ENCODE results near the gene ALDH3B1. TPM values are rescaled to one million over a fixed set of nuclear protein-coding genes. Genes with fewer than 3 reads are reported as not detected.

ALDH3B1 gene
- total RNA-seq, 1 donor: 20.8 TPM

DNA sequence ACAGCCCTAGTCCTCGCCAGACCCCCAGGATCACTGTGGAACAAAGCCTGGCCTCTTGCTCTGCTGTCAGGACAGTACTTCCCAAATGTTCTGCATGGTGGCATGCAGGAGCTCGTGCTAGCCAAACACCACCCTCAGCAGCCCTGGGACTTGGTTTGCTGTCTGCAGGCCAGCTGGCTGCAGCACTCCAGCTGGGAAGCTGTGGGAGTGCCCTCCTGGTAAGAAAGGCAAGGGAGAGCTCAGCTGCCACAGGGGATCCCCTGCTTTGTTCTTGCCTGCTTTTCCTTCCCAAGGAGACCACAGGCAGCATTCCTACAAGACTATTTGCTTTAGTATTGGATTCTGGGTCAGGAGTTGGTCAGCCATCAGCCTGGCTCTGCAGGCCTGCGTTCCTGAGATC, 56.6 kb downstream of the ALDH3B1 start:
- no peak overlapping the region for H3K4me3 ChIP-seq (ENCODE audit: low read depth, low read length)
- DNase-seq (ENCODE audit: low read depth): no peak
- TF ChIP-seq, protein P1, sequence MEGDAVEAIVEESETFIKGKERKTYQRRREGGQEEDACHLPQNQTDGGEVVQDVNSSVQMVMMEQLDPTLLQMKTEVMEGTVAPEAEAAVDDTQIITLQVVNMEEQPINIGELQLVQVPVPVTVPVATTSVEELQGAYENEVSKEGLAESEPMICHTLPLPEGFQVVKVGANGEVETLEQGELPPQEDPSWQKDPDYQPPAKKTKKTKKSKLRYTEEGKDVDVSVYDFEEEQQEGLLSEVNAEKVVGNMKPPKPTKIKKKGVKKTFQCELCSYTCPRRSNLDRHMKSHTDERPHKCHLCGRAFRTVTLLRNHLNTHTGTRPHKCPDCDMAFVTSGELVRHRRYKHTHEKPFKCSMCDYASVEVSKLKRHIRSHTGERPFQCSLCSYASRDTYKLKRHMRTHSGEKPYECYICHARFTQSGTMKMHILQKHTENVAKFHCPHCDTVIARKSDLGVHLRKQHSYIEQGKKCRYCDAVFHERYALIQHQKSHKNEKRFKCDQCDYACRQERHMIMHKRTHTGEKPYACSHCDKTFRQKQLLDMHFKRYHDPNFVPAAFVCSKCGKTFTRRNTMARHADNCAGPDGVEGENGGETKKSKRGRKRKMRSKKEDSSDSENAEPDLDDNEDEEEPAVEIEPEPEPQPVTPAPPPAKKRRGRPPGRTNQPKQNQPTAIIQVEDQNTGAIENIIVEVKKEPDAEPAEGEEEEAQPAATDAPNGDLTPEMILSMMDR (IDR thresholded peaks at IDR 0.05; ENCODE audit: insufficient read depth, low read length): no peak

DNA sequence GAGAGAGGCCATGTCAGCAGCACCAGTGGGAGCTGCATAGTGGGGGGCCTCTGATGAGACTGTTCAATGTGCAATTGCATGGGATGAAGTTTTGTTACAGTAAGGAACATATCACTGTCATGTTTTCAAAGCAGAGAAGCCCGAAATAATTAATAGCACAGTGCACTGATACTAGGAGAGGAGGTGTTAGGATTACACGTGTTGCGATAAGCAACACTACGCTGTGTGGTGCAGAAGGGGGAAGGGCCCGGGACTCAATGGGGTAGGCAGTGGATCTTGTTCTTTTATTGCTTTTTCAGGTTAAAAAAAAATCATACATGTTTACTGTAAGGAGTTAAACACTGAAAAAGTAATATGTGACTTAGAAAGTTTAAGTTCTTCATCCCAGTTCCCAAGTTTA, 57.9 kb downstream of the ALDH3B1 start:
- TF ChIP-seq, protein P1 (IDR thresholded peaks at IDR 0.05; ENCODE audit: insufficient read depth, low read length): no peak
- H3K4me3 ChIP-seq (ENCODE audit: low read depth, low read length): no peak overlapping the region
- no peak for DNase-seq (ENCODE audit: low read depth)

DNA sequence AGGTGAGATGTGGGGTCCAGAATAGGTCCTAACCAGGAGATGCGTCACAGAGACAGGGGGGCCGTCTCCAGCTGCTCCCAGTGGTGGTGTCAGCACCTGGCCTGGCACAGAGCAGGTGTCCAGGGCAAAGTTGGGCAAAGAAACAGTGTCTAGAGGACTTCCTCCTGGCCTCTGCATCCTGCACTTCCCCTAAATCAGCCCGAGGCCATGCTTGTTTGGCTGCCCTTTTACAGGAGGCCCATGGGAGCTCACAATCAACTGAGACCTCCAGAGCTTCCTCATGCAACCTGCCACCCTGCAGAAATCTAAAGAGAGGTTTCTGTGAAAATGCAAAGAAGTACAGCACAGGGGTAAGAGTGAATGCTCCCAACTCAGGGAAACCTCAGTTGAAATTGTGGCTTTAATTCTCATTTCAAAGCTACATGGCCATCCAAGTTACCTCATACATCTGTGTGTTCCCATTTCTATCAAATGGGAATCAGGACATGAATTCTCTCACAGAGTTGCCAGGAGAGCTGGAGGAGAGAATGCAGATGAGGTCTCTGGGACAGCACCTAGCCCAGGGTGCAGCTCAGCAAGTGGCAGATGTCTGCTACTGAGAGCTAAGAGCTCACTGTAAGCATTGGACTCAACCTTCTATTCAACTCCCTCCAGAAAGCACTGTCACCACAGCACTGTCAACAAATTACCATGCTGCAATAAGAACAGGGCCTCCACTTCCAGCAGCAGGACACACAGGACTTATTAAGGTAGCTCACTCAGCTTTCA, 61.3 kb downstream of the ALDH3B1 start:
- no peak for DNase-seq (ENCODE audit: low read depth)
- H3K4me3 ChIP-seq (ENCODE audit: low read depth, low read length): no peak overlapping the region
- TF ChIP-seq, protein P1 (IDR thresholded peaks at IDR 0.05; ENCODE audit: insufficient read depth, low read length): no peak

DNA sequence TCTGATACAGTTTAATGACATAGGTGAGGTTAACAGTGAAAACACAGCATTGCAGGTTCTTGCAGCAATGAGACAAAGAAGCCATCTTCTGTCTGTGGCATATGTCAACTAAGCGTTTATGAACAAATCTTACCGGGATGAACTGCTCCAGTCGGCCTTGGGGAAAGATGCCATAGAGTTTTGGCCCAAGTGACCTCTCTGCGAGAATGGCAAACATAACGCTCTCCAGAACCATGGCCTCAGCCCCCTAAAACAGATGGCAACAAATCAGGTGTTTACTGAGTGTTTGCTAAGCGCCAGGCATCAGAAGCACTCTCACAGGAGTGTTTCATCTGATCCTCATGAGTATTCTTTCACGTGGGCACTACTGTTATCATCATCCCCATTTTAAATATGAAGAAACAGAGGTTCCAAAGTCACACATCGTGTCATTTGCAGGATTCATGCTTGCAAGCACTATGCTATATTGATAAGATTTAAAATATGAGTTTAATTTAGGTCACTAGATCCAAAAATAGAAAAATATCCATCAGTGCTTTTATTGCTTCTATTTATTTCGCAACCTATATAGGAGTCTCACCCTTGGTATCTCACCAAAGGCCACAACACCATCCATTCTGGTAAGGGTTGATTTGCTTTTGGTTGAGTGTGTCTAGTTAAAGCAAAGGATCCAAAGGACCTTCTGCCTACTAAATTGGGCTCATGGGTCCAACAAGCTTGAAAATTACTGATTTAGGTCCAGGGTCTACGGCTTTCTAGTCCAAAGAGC, 64.6 kb downstream of the ALDH3B1 start:
- DNase-seq (ENCODE audit: low read depth): no peak
- TF ChIP-seq, protein P1 (IDR thresholded peaks at IDR 0.05; ENCODE audit: insufficient read depth, low read length): no peak
- no peak overlapping the region for H3K4me3 ChIP-seq (ENCODE audit: low read depth, low read length)

DNA sequence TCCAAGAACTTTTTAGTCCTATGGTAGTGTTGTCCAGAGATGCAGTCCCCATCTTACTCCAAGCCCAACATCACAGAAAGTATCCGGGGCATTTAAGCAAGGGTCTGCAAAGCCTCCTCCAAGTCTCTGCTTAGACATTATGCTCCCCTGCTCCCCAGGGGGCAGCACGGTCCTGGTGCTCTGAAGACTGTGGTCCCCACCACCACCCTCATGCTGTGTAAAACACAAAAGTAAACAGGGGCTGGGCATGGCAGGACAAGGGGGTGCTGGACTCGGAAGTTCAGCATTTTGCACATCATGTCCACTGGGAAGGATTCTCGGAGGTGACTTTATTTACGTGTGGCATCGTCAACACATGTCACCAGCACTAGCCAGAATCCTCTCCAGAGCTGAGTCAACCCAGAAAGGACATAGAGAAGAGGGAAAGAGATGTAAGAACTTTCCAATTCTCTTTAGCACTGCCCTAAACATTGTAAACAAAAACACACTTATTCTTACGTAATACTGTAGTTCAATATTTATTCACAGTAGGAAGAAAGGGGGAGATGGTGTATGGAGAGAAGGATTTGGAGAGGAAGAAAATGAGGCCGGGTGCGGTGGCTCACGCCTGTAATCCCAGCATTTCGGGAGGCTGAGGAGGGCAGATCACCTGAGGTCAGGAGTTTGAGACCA, 66.4 kb downstream of the ALDH3B1 start:
- no peak for DNase-seq (ENCODE audit: low read depth)

More for the DNA sequence above, 66.4 kb downstream of the ALDH3B1 start:
- no peak overlapping the region for H3K4me3 ChIP-seq (ENCODE audit: low read depth, low read length)
- TF ChIP-seq, protein P1 (IDR thresholded peaks at IDR 0.05; ENCODE audit: insufficient read depth, low read length): peak; percentile 11

All from fibroblast of the aortic adventitia (primary cell).